IMR-90 (cell line): ENCODE results near the gene POLE4. TPM values are rescaled to one million over a fixed set of nuclear protein-coding genes. Genes with fewer than 3 reads are reported as not detected.

Experiments used
- ATAC-seq: fragments of 200-7000 bp; cut with Tn5 transposase; 2 replicates; pipeline ENCODE4 v1.9.1; 2020; ENCODE audit warnings: low read depth, mild to moderate bottlenecking, moderate library complexity
- BruUV-seq: library from RNA; stranded (reverse); fragments of 400-500 nt; replicated peaks from 2 replicates; lab custom pipeline; 2021; lab: Mats Ljungman, UMichigan
- CTCF ChIA-PET: fragments of 300-600 bp; formaldehyde crosslinking; extraction: SDS; loops from one replicate; lab custom pipeline; 2021; ENCODE audit warnings: antibody characterized with exemption; lab: Yijun Ruan, JAX
- POLR2A ChIA-PET: fragments of 300-600 bp; sonication (Branson Sonifier 250); formaldehyde crosslinking; loops from one replicate; lab custom pipeline; 2022; ENCODE audit warnings: antibody characterized with exemption; ENCODE audit not compliant: unreplicated experiment; lab: Charles Lee
- DNase-seq: peaks from one replicate; pipeline ENCODE4 v3.0.0; 2013
- H2AFZ ChIP-seq: replicated peaks from 2 replicates; pipeline ENCODE3; 2013; ENCODE audit warnings: low read length, mild to moderate bottlenecking; ENCODE audit not compliant: poor library complexity
- H2AK5ac ChIP-seq: 2 replicates; pipeline ENCODE4 v1.6.1; 2013; ENCODE audit warnings: low read depth, low read length, inconsistent platforms
- H2AK9ac ChIP-seq: replicated peaks from 2 replicates; pipeline ENCODE3; 2013; ENCODE audit warnings: mild to moderate bottlenecking, low read depth, low read length, moderate library complexity; ENCODE audit not compliant: poor library complexity
- H2BK120ac ChIP-seq: 2 replicates; pipeline ENCODE4 v1.6.1; 2013; ENCODE audit warnings: low read depth, low read length, inconsistent platforms
- H2BK15ac ChIP-seq: 3 replicates; pipeline ENCODE4 v1.6.1; 2013; ENCODE audit warnings: low read depth, low read length, inconsistent platforms
- H2BK20ac ChIP-seq: 2 replicates; pipeline ENCODE4 v1.6.1; 2013; ENCODE audit warnings: low read depth, mild to moderate bottlenecking, inconsistent platforms, low read length, moderate library complexity
- H2BK5ac ChIP-seq: 2 replicates; pipeline ENCODE4 v1.6.1; 2013; ENCODE audit warnings: mild to moderate bottlenecking, low read depth, low read length, inconsistent platforms; ENCODE audit not compliant: poor library complexity, severe bottlenecking
- H3K14ac ChIP-seq: replicated peaks from 2 replicates; pipeline ENCODE4 v1.6.1; 2013; ENCODE audit warnings: low read depth, low read length, inconsistent platforms
- H3K18ac ChIP-seq: 2 replicates; pipeline ENCODE4 v1.6.1; 2013; ENCODE audit warnings: low read depth, low read length, control low read depth
- H3K23ac ChIP-seq: 2 replicates; pipeline ENCODE4 v1.6.1; 2013; ENCODE audit warnings: low read depth, low read length, inconsistent platforms
- H3K27ac ChIP-seq: 2 replicates; pipeline ENCODE4 v1.5.1; 2013; ENCODE audit warnings: mild to moderate bottlenecking, control low read depth, low read length; ENCODE audit not compliant: insufficient read depth
- H3K27me3 ChIP-seq: 2 replicates; pipeline ENCODE4 v1.6.1; 2013; ENCODE audit warnings: low read length; ENCODE audit not compliant: control insufficient read depth, insufficient read depth
- H3K36me3 ChIP-seq: 2 replicates; pipeline ENCODE4 v1.6.1; 2013; ENCODE audit warnings: low read length, mixed read lengths; ENCODE audit not compliant: control insufficient read depth, insufficient read depth
- H3K4ac ChIP-seq: 2 replicates; pipeline ENCODE4 v1.6.1; 2013; ENCODE audit warnings: low read depth, low read length, inconsistent platforms
- H3K4me1 ChIP-seq: 2 replicates; pipeline ENCODE4 v1.6.1; 2013; ENCODE audit warnings: low read length, mixed read lengths; ENCODE audit not compliant: control insufficient read depth, insufficient read depth
- H3K4me2 ChIP-seq: 2 replicates; pipeline ENCODE4 v1.6.1; 2013; ENCODE audit warnings: low read depth, mild to moderate bottlenecking, control low read depth, low read length, moderate library complexity
- H3K4me3 ChIP-seq: 2 replicates; pipeline ENCODE4 v1.5.1; 2013; ENCODE audit warnings: low read depth, mild to moderate bottlenecking, control low read depth, low read length, moderate library complexity; ENCODE audit not compliant: insufficient read depth
- H3K56ac ChIP-seq: 2 replicates; pipeline ENCODE4 v1.6.1; 2013; ENCODE audit warnings: low read length, inconsistent platforms; ENCODE audit not compliant: insufficient read depth; ENCODE audit errors: extremely low read depth
- H3K79me1 ChIP-seq, 2 experiments: 2 replicates each; pipeline ENCODE4 v1.6.1; 2013; ENCODE audit warnings: low read length in 2 of 2, inconsistent platforms in 1 of 2, low read depth in 1 of 2
- H3K9ac ChIP-seq: 2 replicates; pipeline ENCODE4 v1.6.1; 2013; ENCODE audit warnings: low read depth, low read length, control low read depth
- H3K9me1 ChIP-seq: 2 replicates; pipeline ENCODE4 v1.6.1; 2013; ENCODE audit warnings: low read length, inconsistent platforms; ENCODE audit not compliant: insufficient read depth
- H3K9me3 ChIP-seq: 2 replicates; pipeline ENCODE4 v1.6.1; 2013; ENCODE audit warnings: low read length; ENCODE audit not compliant: control insufficient read depth, insufficient read depth
- H4K20me1 ChIP-seq: 2 replicates; pipeline ENCODE4 v1.6.1; 2013; ENCODE audit warnings: low read length, inconsistent platforms; ENCODE audit not compliant: insufficient read depth
- H4K5ac ChIP-seq: 2 replicates; pipeline ENCODE4 v1.6.1; 2013; ENCODE audit warnings: mild to moderate bottlenecking, low read depth, low read length, control low read depth
- H4K8ac ChIP-seq, 2 experiments: 2 replicates each; pipeline ENCODE4 v1.6.1; 2013; ENCODE audit warnings: low read depth in 2 of 2, low read length in 2 of 2, control low read depth in 1 of 2, inconsistent platforms in 1 of 2
- H4K91ac ChIP-seq: 2 replicates; pipeline ENCODE4 v1.6.1; 2013; ENCODE audit warnings: low read depth, low read length, inconsistent platforms; ENCODE audit not compliant: insufficient read depth
- CEBPB ChIP-seq: IDR thresholded peaks from 2 replicates; pipeline ENCODE4 v1.6.1; 2012; ENCODE audit warnings: low read depth, low read length, improper control_type of control experiment
- CHD1 ChIP-seq: IDR thresholded peaks from 2 replicates; pipeline ENCODE4 v1.6.1; 2012; ENCODE audit warnings: low read depth, low read length, improper control_type of control experiment
- FOS ChIP-seq: fragments of 150-350 bp; IDR thresholded peaks from 2 replicates; pipeline ENCODE4 v1.6.1; 2016; ENCODE audit warnings: low read depth, low read length
- MAFK ChIP-seq: IDR thresholded peaks from 2 replicates; pipeline ENCODE4 v1.6.1; 2012; ENCODE audit warnings: low read depth, low read length, improper control_type of control experiment
- MAZ ChIP-seq: IDR thresholded peaks from 2 replicates; pipeline ENCODE4 v1.6.1; 2012; ENCODE audit warnings: low read depth, mild to moderate bottlenecking, low read length, improper control_type of control experiment, moderate library complexity, borderline replicate concordance
- NFE2L2 ChIP-seq: fragments of 150-350 bp; IDR thresholded peaks from 2 replicates; pipeline ENCODE4 v1.6.1; 2016; ENCODE audit warnings: low read depth, mild to moderate bottlenecking, low read length
- POLR2A ChIP-seq: IDR thresholded peaks from 2 replicates; pipeline ENCODE4 v1.6.1; 2012; ENCODE audit warnings: mild to moderate bottlenecking, low read depth, low read length
- RCOR1 ChIP-seq: IDR thresholded peaks from 2 replicates; pipeline ENCODE4 v1.6.1; 2012; ENCODE audit warnings: mild to moderate bottlenecking, low read length, improper control_type of control experiment; ENCODE audit not compliant: insufficient replicate concordance
- RFX5 ChIP-seq: IDR thresholded peaks from 2 replicates; pipeline ENCODE4 v1.8.0; 2012; ENCODE audit warnings: low read depth, mild to moderate bottlenecking, low read length, moderate library complexity
- SMC3 ChIP-seq: fragments of 150-350 bp; IDR thresholded peaks from 2 replicates; pipeline ENCODE4 v1.6.1; 2016; ENCODE audit warnings: low read depth, mild to moderate bottlenecking, antibody characterized with exemption, low read length, moderate library complexity
- WGBS, 2 experiments: methylation state at CpG; one replicate each; pipeline versions ENCODE4 v1.1.5 to v1.1.7; 2013; ENCODE audit warnings: missing lambda C conversion rate in 2 of 2; ENCODE audit not compliant: insufficient read length in 1 of 2; ENCODE audit errors: extremely low coverage in 2 of 2; 5-methylcytosine and 5-hydroxymethylcytosine counted together
- dilution Hi-C: fragments of 300-500 bp; cut with HindIII; formaldehyde crosslinking; loops from one replicate; pipeline ENCODE4 v1.14.3; 2018; ENCODE audit warnings: low sequenced_read_pairs; ENCODE audit not compliant: unreplicated experiment
- in situ Hi-C: fragments of 300-500 bp; cut with MboI; formaldehyde crosslinking; loops from 3 replicates; pipeline ENCODE4 v1.14.3; 2019; ENCODE audit warnings: low sequenced_read_pairs, inconsistent platforms, mixed read lengths
- intact Hi-C: fragments of 100-400 bp; cut with micrococcal nuclease; formaldehyde crosslinking; loops from 2 replicates; pipeline ENCODE4 v1.10.0; 2022
- polyA plus RNA-seq, 3 experiments: library from polyadenylated mRNA; depleted of rRNA; stranded (reverse); fragments of >200 nt; gene quantifications; 2 replicates each; pipeline ENCODE4 v1.2.3, GENCODE V29; 2012; ENCODE audit warnings: low replicate concordance in 1 of 3
- total RNA-seq: library from RNA; depleted of rRNA; stranded (reverse); fragments of >200 nt; gene quantifications from 2 replicates; pipeline ENCODE4 v1.2.3, GENCODE V29; 2012
- TF ChIP-seq, protein P1 (sequence below): conservative IDR thresholded peaks from 2 replicates; pipeline ENCODE4 v1.5.1; 2012; ENCODE audit warnings: mild to moderate bottlenecking, low read depth, low read length, improper control_type of control experiment

POLE4 gene
- total and polyA plus RNA-seq, 2 of the 4 experiments (the other 2 are of a cell fraction), result 9.0 to 23.9 TPM

DNA sequence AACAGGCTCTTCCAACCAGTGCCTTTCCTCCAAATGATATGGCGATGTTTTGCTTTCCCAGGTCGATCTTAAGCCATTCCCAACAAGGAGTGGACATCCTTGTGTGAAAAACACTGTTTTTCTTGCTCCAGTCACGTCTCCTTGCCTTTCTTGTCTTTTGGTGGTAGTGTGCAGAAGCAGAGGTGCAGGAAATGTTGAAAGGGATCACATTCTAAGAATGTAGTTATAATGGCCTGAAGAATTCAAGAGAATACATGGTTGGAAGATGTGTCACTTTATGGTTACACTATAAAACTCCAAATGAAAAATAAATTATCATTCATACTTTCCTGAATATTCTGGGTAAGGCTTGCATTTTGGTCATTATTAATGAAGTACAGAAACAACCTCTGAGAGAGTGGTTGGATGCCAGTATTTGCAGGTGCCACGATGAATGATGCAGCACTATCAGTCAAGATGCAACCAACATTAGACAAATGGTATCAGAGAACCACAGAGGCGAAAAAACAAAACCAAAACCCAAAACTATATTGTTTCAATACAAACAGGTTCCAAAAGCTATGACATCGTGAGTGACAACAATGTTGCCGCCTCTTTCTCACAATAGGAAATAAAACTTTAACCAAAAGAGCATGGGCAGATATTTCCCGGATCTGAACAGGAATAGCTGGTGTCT, 27.5 kb upstream of the POLE4 start:
- DNase-seq, result no peak
- in situ Hi-C loops, result no loop called here

More for the DNA sequence above, 27.5 kb upstream of the POLE4 start:
- peaks cover 6% of the 10 kb centered on the region for H3K4me1 ChIP-seq
- peak overlapping the region; percentile 35; the same call in 1 of the 2 replicates for H2BK120ac ChIP-seq
- no peak overlapping the region for H2BK15ac ChIP-seq
- H2AK5ac ChIP-seq, result no peak overlapping the region
- no peak overlapping the region; the same call in 1 of the 2 replicates for H2BK20ac ChIP-seq
- peaks cover 5% of the 10 kb centered on the region; the same call in 1 of the 2 replicates for H3K9me1 ChIP-seq
- peak overlapping the region; percentile 11; the same call in 1 of the 2 replicates for H3K4me2 ChIP-seq
- TF ChIP-seq, protein P1, sequence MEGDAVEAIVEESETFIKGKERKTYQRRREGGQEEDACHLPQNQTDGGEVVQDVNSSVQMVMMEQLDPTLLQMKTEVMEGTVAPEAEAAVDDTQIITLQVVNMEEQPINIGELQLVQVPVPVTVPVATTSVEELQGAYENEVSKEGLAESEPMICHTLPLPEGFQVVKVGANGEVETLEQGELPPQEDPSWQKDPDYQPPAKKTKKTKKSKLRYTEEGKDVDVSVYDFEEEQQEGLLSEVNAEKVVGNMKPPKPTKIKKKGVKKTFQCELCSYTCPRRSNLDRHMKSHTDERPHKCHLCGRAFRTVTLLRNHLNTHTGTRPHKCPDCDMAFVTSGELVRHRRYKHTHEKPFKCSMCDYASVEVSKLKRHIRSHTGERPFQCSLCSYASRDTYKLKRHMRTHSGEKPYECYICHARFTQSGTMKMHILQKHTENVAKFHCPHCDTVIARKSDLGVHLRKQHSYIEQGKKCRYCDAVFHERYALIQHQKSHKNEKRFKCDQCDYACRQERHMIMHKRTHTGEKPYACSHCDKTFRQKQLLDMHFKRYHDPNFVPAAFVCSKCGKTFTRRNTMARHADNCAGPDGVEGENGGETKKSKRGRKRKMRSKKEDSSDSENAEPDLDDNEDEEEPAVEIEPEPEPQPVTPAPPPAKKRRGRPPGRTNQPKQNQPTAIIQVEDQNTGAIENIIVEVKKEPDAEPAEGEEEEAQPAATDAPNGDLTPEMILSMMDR, result no peak
- TF ChIP-seq CEBPB (no peak), POLR2A (no peak), RFX5 (no peak), MAFK (no peak), NFE2L2 (no peak), RCOR1 (no peak), MAZ (no peak), FOS (no peak), SMC3 (no peak), CHD1 (no peak)
- ChIA-PET POLR2A (no interaction called here), CTCF (no interaction called here)
- no peak; the same call in 1 of the 2 replicates for ATAC-seq
- no peak overlapping the region for H3K9ac ChIP-seq
- no peak overlapping the region; the same call in 1 of the 2 replicates for H3K23ac ChIP-seq
- H4K91ac ChIP-seq, result no peak overlapping the region
- H3K79me1 ChIP-seq, result no peaks in the 10 kb centered on the region; a peak in 1 of 4 replicates
- dilution Hi-C loops (no loop called here), intact Hi-C loops (no loop called here)
- peak overlapping the region; percentile 54 for H3K4ac ChIP-seq
- H4K20me1 ChIP-seq, result no peaks in the 10 kb centered on the region
- peak overlapping the region; percentile 6 to 57; a peak in 2 of 4 replicates for H4K8ac ChIP-seq
- no peaks in the 10 kb centered on the region; the same call in 1 of the 2 replicates for H3K36me3 ChIP-seq
- no peak overlapping the region for H2AK9ac ChIP-seq
- H2BK5ac ChIP-seq, result peak overlapping the region; percentile 71
- no TSS peak for BruUV-seq
- H3K56ac ChIP-seq, result no peak overlapping the region
- H3K4me3 ChIP-seq, result no peak overlapping the region
- H3K18ac ChIP-seq, result peak overlapping the region; percentile 26; the same call in 1 of the 2 replicates
- WGBS, 2 experiments, result no CpG with 5 or more reads among the region's 8 CpGs
- no peak overlapping the region; the same call in 1 of the 2 replicates for H4K5ac ChIP-seq
- H3K14ac ChIP-seq, result peak overlapping the region; percentile 80; the same call in 1 of the 2 replicates
- H3K27ac ChIP-seq, result no peak overlapping the region
- H3K9me3 ChIP-seq, result no peaks in the 10 kb centered on the region
- peak overlapping the region; percentile 80 for H2AFZ ChIP-seq
- no peaks in the 10 kb centered on the region for H3K27me3 ChIP-seq
